IPS-15b (cell line): ENCODE measurements around the gene S100PBP.

ENCODE experiments used
- H3K27me3 ChIP-seq: one replicate; pipeline ENCODE4 v1.6.1; 2013; ENCODE audit warnings: low read length; ENCODE audit not compliant: control insufficient read depth, insufficient read depth
- H3K36me3 ChIP-seq: one replicate; pipeline ENCODE4 v1.6.1; 2013; ENCODE audit warnings: low read length; ENCODE audit not compliant: control insufficient read depth, insufficient read depth
- H3K4me1 ChIP-seq: one replicate; pipeline ENCODE4 v1.6.1; 2013; ENCODE audit warnings: mild to moderate bottlenecking, low read length; ENCODE audit not compliant: control insufficient read depth, insufficient read depth
- H3K4me3 ChIP-seq: one replicate; pipeline ENCODE4 v1.5.1; 2013; ENCODE audit warnings: low read depth, low read length
- H3K9ac ChIP-seq: one replicate; pipeline ENCODE4 v1.6.1; 2013; ENCODE audit warnings: low read depth, mild to moderate bottlenecking, low read length
- H3K9me3 ChIP-seq: one replicate; pipeline ENCODE4 v1.6.1; 2013; ENCODE audit warnings: mild to moderate bottlenecking, low read length; ENCODE audit not compliant: control insufficient read depth, insufficient read depth

Gene S100PBP

GRCh38 chr1:32817159-32817814 is at the start of gene S100PBP, which contains the start of gene YARS1:
TSS of gene S100PBP (plus strand) at chr1:32817653. CDS start at chr1:32826100, 8,447 bp downstream.
TSS of gene YARS1 (minus strand) at chr1:32817358. CDS start at chr1:32817244, 114 bp downstream.
- no peaks in the 10 kb centered on the region for H3K9me3 ChIP-seq
- peak within 1 kb of the TSS; percentile 94 for H3K9ac ChIP-seq
- H3K36me3 ChIP-seq = no peaks in the 10 kb centered on the region
- peaks cover 11% of the 10 kb centered on the region for H3K4me1 ChIP-seq
- H3K27me3 ChIP-seq = no peaks in the 10 kb centered on the region
- H3K4me3 ChIP-seq = peak within 1 kb of the TSS; percentile 92

- H3K36me3 ChIP-seq = peaks cover 41% of the 10 kb centered on the region
Measured at GRCh38 chr1:32768110-32768850, 49.2 kb upstream of the S100PBP start.

GRCh38 chr1:32769524-32770220 is 47.8 kb upstream of the S100PBP start:
- H3K4me1 ChIP-seq = peaks cover 17% of the 10 kb centered on the region
- H3K4me3 ChIP-seq = no peak overlapping the region
- peaks cover 47% of the 10 kb centered on the region for H3K36me3 ChIP-seq
- H3K9me3 ChIP-seq = no peaks in the 10 kb centered on the region
- no peak overlapping the region for H3K9ac ChIP-seq
- no peaks in the 10 kb centered on the region for H3K27me3 ChIP-seq

More at GRCh38 chr1:32768110-32768850, 49.2 kb upstream of the S100PBP start:
- Histone ChIP-seq H3K4me1 (peaks cover 18% of the 10 kb centered on the region), H3K9me3 (no peaks in the 10 kb centered on the region), H3K9ac (no peak overlapping the region), H3K4me3 (no peak overlapping the region), H3K27me3 (no peaks in the 10 kb centered on the region)

- no peak overlapping the region for H3K9ac ChIP-seq
- H3K27me3 ChIP-seq = no peaks in the 10 kb centered on the region
- no peak overlapping the region for H3K4me3 ChIP-seq
- no peaks in the 10 kb centered on the region for H3K9me3 ChIP-seq
- peaks cover 11% of the 10 kb centered on the region for H3K4me1 ChIP-seq
- H3K36me3 ChIP-seq = peaks cover 47% of the 10 kb centered on the region
Measured at GRCh38 chr1:32770221-32770731, 47.2 kb upstream of the S100PBP start.

- peaks cover 51% of the 10 kb centered on the region for H3K36me3 ChIP-seq
Measured at GRCh38 chr1:32770741-32771548, 46.5 kb upstream of the S100PBP start.

GRCh38 chr1:32771561-32772280 is 45.7 kb upstream of the S100PBP start:
- H3K4me1 ChIP-seq = peaks cover 10% of the 10 kb centered on the region
- no peak overlapping the region for H3K9ac ChIP-seq
- H3K27me3 ChIP-seq = no peaks in the 10 kb centered on the region
- H3K9me3 ChIP-seq = no peaks in the 10 kb centered on the region
- no peak overlapping the region for H3K4me3 ChIP-seq
- peaks cover 56% of the 10 kb centered on the region for H3K36me3 ChIP-seq

More at GRCh38 chr1:32770741-32771548, 46.5 kb upstream of the S100PBP start:
- H3K9me3 ChIP-seq = no peaks in the 10 kb centered on the region
- H3K4me1 ChIP-seq = peaks cover 10% of the 10 kb centered on the region
- H3K27me3 ChIP-seq = no peaks in the 10 kb centered on the region
- H3K4me3 ChIP-seq = no peak overlapping the region
- no peak overlapping the region for H3K9ac ChIP-seq

- Histone ChIP-seq H3K36me3 (peaks cover 53% of the 10 kb centered on the region), H3K27me3 (no peaks in the 10 kb centered on the region), H3K9me3 (no peaks in the 10 kb centered on the region), H3K9ac (peak overlapping the region; percentile 37), H3K4me1 (peaks cover 5% of the 10 kb centered on the region), H3K4me3 (no peak overlapping the region)
Measured at GRCh38 chr1:32772281-32773017, 45.0 kb upstream of the S100PBP start.

GRCh38 chr1:32773018-32773763 is 44.3 kb upstream of the S100PBP start:
- Histone ChIP-seq H3K4me3 (no peak overlapping the region), H3K27me3 (no peaks in the 10 kb centered on the region), H3K9ac (no peak overlapping the region), H3K4me1 (peaks cover 5% of the 10 kb centered on the region), H3K9me3 (no peaks in the 10 kb centered on the region), H3K36me3 (peaks cover 51% of the 10 kb centered on the region)

GRCh38 chr1:32773764-32774463 is 43.5 kb upstream of the S100PBP start:
- peaks cover 48% of the 10 kb centered on the region for H3K36me3 ChIP-seq
- H3K4me3 ChIP-seq = no peak overlapping the region
- H3K4me1 ChIP-seq = peaks cover 5% of the 10 kb centered on the region
- no peaks in the 10 kb centered on the region for H3K9me3 ChIP-seq
- H3K9ac ChIP-seq = no peak overlapping the region
- no peaks in the 10 kb centered on the region for H3K27me3 ChIP-seq
